AG04450 (cell line): ENCODE data around the gene BLOC1S1. TPM values are rescaled to one million over a fixed set of nuclear protein-coding genes. Genes with fewer than 3 reads are reported as not detected.

Experiments
- CTCF ChIA-PET: fragments of 300-600, 350-600 bp; formaldehyde crosslinking; extraction: SDS; loops from one replicate; lab custom pipeline; 2022; ENCODE audit warnings: antibody characterized with exemption, inconsistent platforms; lab: Charles Lee
- POLR2A ChIA-PET: fragments of 350-600 bp; formaldehyde crosslinking; extraction: SDS; loops from one replicate; lab custom pipeline; 2021; ENCODE audit warnings: antibody characterized with exemption, inconsistent platforms; lab: Yijun Ruan, JAX
- DNase-seq: peaks from one replicate; pipeline ENCODE4 v3.0.0-alpha.2; 2011; ENCODE audit warnings: low read depth, low spot score
- H3K27ac ChIP-seq: one replicate; pipeline ENCODE4 v1.5.1; 2012; ENCODE audit warnings: low read depth, low read length, control low read depth
- H3K27me3 ChIP-seq: one replicate; pipeline ENCODE4 v1.6.0; 2012; ENCODE audit warnings: low read length; ENCODE audit not compliant: control insufficient read depth, insufficient read depth
- H3K4me3 ChIP-seq: 2 replicates; pipeline ENCODE4 v1.5.1; 2011; ENCODE audit warnings: mild to moderate bottlenecking, low read depth, low read length, control low read depth
- H3K9me3 ChIP-seq: 2 replicates; pipeline ENCODE4 v1.5.1; 2012; ENCODE audit warnings: low read length; ENCODE audit not compliant: control insufficient read depth, insufficient read depth
- CTCF ChIP-seq: IDR thresholded peaks from 2 replicates; pipeline ENCODE4 v1.5.1; 2011; ENCODE audit warnings: low read depth, low read length, control low read depth, inconsistent platforms
- polyA plus RNA-seq: library from polyadenylated mRNA; depleted of rRNA; stranded (reverse); fragments of >200 nt; gene quantifications from 2 replicates; pipeline ENCODE4 v1.2.3, GENCODE V29; 2011

BLOC1S1 gene
- polyA plus RNA-seq, 1 experiment: 132 TPM

GRCh38 chr12:55732288-55732687, 16.4 kb downstream of the BLOC1S1 start:
- no peak overlapping the region for H3K4me3 ChIP-seq
- CTCF ChIA-PET: no interaction called here
- no peak for TF ChIP-seq CTCF

GRCh38 chr12:55733021-55733555, 17.2 kb downstream of the BLOC1S1 start:
- Histone ChIP-seq H3K9me3 (no peaks in the 10 kb centered on the region; the same call in 1 of the 2 replicates), H3K27me3 (no peaks in the 10 kb centered on the region), H3K4me3 (no peak overlapping the region), H3K27ac (no peak overlapping the region)
- ChIA-PET POLR2A (no interaction called here), CTCF (no interaction called here)
- no peak for TF ChIP-seq CTCF
- DNase-seq: no peak

More at GRCh38 chr12:55732288-55732687, 16.4 kb downstream of the BLOC1S1 start:
- no peaks in the 10 kb centered on the region for H3K27me3 ChIP-seq
- no peak for DNase-seq
- no peak overlapping the region for H3K27ac ChIP-seq
- no peaks in the 10 kb centered on the region; the same call in 1 of the 2 replicates for H3K9me3 ChIP-seq
- POLR2A ChIA-PET: no interaction called here

GRCh38 chr12:55733858-55734257, 18.0 kb downstream of the BLOC1S1 start:
- TF ChIP-seq CTCF: no peak
- Histone ChIP-seq H3K4me3 (no peak overlapping the region), H3K27ac (no peak overlapping the region), H3K27me3 (no peaks in the 10 kb centered on the region), H3K9me3 (no peaks in the 10 kb centered on the region)
- CTCF ChIA-PET: interaction anchor here (0.6 to 1.5 kb wide), 3 partner anchors 17 to 75 kb away, joined by 3 to 4 read pairs (median 3); no protein-coding TSS in a partner anchor
- POLR2A ChIA-PET: no interaction called here
- no peak for DNase-seq

- TF ChIP-seq CTCF: no peak
- H3K9me3 ChIP-seq: no peaks in the 10 kb centered on the region
- H3K4me3 ChIP-seq: no peak overlapping the region
- ChIA-PET CTCF (interaction anchor here (0.6 to 1.5 kb wide), 3 partner anchors 17 to 76 kb away, joined by 3 to 4 read pairs (median 3); no protein-coding TSS in a partner anchor), POLR2A (no interaction called here)
- H3K27ac ChIP-seq: no peak overlapping the region
- H3K27me3 ChIP-seq: no peaks in the 10 kb centered on the region
- no peak for DNase-seq
These were observed 18.7 kb downstream of the BLOC1S1 start for GRCh38 chr12:55734595-55734994.

GRCh38 chr12:55736076-55736475, 20.2 kb downstream of the BLOC1S1 start:
- Histone ChIP-seq H3K9me3 (no peaks in the 10 kb centered on the region), H3K27me3 (no peaks in the 10 kb centered on the region), H3K27ac (no peak overlapping the region), H3K4me3 (no peak overlapping the region)
- no peak for DNase-seq
- ChIA-PET CTCF (interaction anchor here (1.5 to 6.8 kb wide), 2 partner anchors 12 to 203 kb away, joined by 4 to 93 read pairs; no protein-coding TSS in a partner anchor), POLR2A (interaction anchor here (0.6 kb wide), 1 partner anchor 831 kb away, joined by 3 read pairs; no protein-coding TSS in a partner anchor)
- no peak for TF ChIP-seq CTCF
